GM12878 (cell line): ENCODE measurements around the gene RNU6-1. TPM values are rescaled to one million over a fixed set of nuclear protein-coding genes. Genes with fewer than 3 reads are reported as not detected.

Experiments used
- BCL11A ChIP-seq: IDR thresholded peaks from 2 replicates; pipeline ENCODE4 v1.6.1; 2011; ENCODE audit warnings: low read depth, low read length
- E2F4 ChIP-seq: IDR thresholded peaks from 2 replicates; pipeline ENCODE4 v1.6.1; 2012; ENCODE audit warnings: low read depth, low read length, improper control_type of control experiment
- E2F8 ChIP-seq: fragments of 450-650 bp; IDR thresholded peaks from 2 replicates; pipeline ENCODE4 v1.6.1; 2018; ENCODE audit warnings: mild to moderate bottlenecking, low read depth, moderate library complexity; ENCODE audit not compliant: partially characterized antibody
- HSF1 ChIP-seq: fragments of 150-350 bp; IDR thresholded peaks from 2 replicates; pipeline ENCODE4 v1.6.1; 2014; ENCODE audit warnings: mild to moderate bottlenecking, low read depth, low read length
- IRF5 ChIP-seq: fragments of 450-650 bp; IDR thresholded peaks from 2 replicates; pipeline ENCODE4 v1.6.1; 2017; ENCODE audit warnings: borderline replicate concordance
- MLLT1 ChIP-seq: fragments of 450-650 bp; IDR thresholded peaks from 2 replicates; pipeline ENCODE4 v1.6.1; 2016; ENCODE audit warnings: mild to moderate bottlenecking
- PRDM15 ChIP-seq: fragments of 450-650 bp; formaldehyde crosslinking; IDR thresholded peaks from 2 replicates; pipeline ENCODE4 v1.4.0; 2020; ENCODE audit warnings: mild to moderate bottlenecking, moderate library complexity
- ZNF217 ChIP-seq: fragments of 450-650 bp; IDR thresholded peaks from 2 replicates; pipeline ENCODE4 v1.6.1; 2017; ENCODE audit warnings: antibody characterized with exemption, mild to moderate bottlenecking
- polyA plus RNA-seq, 11 experiments: library from polyadenylated mRNA; depleted of rRNA in 4 of 11; unstranded in 6 of 11; stranded (reverse) in 5 of 11; fragments of >200 nt; fragmentation: Nextera tagmentation in 4 of 11; fragmentation: Illumina TruSeq in 1 of 11; extraction: Ambion mirVana in 4 of 11; extraction: Trizol in 1 of 11; gene quantifications; 1 replicate in 1 of 11; 2 replicates in 10 of 11; pipeline versions ENCODE4 v1.2.1 to v1.2.3, GENCODE V29; 2011 to 2016; ENCODE audit warnings: inconsistent platforms in 2 of 11, missing spikeins in 2 of 11, low read depth in 1 of 11
- total RNA-seq, 4 experiments: library from RNA; depleted of rRNA in 3 of 4; stranded (reverse); fragments of >200 nt in 3 of 4; fragmentation: Illumina TruSeq in 1 of 4; extraction: Trizol in 1 of 4; gene quantifications; 2 replicates each; pipeline versions ENCODE4 v1.2.1 to v1.2.3, GENCODE V29; 2013 to 2021

Gene RNU6-1
- total and polyA plus RNA-seq, 10 of the 15 experiments (the other 5 are each of a cell fraction or from before 2014, with no cell fraction given): not detected

GRCh38 chr15:67882487-67883233 lies 42.8 kb upstream of the RNU6-1 start (continued):
- TF ChIP-seq PRDM15 (CRISPR knock-in tag) (no peak), E2F8 (no peak), IRF5 (no peak), E2F4 (no peak), BCL11A (no peak), ZNF217 (no peak), MLLT1 (no peak), HSF1 (no peak)
- TF ChIP-seq, all 136 proteins: peak for 0
